IPS-11a (cell line): ENCODE results near the gene BPIFA2.
"Not testable (repeated sequence)": the region's sequence is repeated elsewhere in the genome, so short reads cannot be mapped to it uniquely, and the experiment has no call there.

Experiments
- H3K4me3 ChIP-seq: one replicate; pipeline ENCODE4 v1.5.1; 2013; ENCODE audit warnings: low read depth, low read length, control low read depth

BPIFA2 gene

DNA sequence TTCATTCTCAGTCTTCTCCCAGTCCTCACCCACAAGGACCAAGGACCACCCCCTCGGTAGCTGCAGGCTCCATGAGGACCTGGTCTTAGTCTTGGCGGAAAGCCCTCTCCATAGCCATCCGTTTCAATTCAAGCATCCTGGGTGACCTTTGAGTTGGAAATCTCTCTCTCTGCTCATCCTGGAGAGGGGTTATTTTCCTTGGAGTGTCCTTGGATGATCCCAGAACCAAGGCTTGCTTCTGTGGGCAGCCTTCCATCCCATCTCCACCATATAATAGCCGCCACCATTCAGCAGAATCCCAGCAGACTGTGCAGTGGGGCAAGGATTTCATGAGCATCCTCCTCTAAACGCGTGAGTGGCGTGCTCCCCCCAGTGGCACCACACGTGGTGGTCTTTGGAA, at the start of gene BPIFA2:
Gene BPIFA2, plus strand, starts transcription at position 301 of the 400 bp plus-strand sequence. CDS start 987 bp downstream, outside the sequence.
- no peak within 1 kb of the TSS for H3K4me3 ChIP-seq

GRCh38 chr20:33119725-33120720, 47.9 kb upstream of the BPIFA2 start:
- H3K4me3 ChIP-seq, result no peak overlapping the region

DNA sequence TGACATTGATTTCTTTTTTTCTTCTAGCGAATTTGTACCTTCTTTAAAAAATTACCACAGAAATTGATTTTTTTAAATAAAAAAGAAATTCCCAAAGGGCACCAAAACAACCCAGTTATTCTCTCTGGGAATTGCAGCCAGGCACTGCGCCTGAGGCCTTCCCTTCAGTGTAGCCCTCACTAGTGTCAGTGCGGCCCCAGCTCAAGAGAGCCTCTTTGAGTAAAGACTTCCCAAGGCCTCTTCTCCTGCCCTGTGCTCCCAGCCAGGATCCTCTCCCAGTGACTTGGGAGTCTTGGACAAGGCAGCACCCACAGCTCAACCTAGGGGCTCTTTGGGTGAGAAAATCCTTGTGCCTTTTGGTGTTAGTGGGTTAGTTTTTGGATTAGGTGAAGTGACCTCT, 47.0 kb upstream of the BPIFA2 start:
- H3K4me3 ChIP-seq, result no peak overlapping the region

GRCh38 chr20:33122297-33122696, 45.7 kb upstream of the BPIFA2 start:
- H3K4me3 ChIP-seq, result not testable (repeated sequence)

GRCh38 chr20:33124261-33124660, 43.7 kb upstream of the BPIFA2 start:
- no peak overlapping the region for H3K4me3 ChIP-seq

DNA sequence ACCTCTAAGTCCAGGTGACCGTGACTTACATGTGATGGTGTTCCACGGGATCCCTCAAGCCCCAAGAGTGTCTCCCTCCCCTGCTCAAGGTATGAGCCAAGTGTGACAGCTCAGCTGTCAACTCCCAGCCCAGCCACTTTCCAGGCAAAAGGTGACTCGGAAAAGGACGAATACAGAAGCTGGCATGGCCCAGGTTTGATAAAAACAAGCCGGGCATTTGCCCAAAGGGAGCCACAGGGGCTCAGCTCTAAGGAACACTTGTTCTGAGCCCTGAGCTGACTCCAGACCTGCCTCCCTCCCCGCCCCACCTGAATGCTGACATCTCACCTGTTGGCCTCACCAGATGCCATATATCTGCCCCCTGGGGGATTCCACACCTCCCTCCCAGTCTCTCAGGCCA, 43.0 kb upstream of the BPIFA2 start:
- no peak overlapping the region for H3K4me3 ChIP-seq

GRCh38 chr20:33125983-33126382, 42.0 kb upstream of the BPIFA2 start:
- no peak overlapping the region for H3K4me3 ChIP-seq

DNA sequence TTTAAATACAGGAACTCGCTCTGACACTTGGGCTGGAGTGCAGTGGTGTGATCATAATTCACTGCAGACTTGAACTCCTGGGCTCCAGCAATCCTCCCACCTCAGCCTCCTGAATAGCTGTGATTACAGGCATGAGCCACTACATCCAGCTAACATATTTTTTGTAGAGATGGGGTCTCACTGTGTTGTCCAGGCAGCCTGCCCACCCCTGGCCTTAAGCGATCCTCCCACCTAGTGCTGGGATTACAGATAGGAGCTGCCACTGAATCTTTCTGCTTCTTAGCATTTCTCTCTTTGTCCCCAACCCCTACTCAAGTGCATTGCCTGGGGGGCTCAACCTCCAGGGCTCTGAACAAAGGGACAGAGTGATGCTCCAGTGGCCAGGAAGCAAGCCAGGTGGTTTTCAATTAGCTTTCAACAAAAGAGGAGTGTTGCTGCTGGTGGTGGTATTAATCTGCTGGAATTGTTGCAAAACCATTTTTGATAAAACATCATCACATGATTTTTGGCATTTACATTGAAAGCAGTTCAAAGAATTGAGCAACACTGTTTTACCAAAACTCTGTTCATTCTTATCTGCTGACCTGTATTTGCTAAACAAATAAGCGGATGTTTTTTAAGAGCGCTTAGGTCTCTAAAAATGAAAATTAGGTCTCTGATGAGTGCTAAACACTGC, 40.4 kb upstream of the BPIFA2 start:
- H3K4me3 ChIP-seq, result no peak overlapping the region

- no peak overlapping the region for H3K4me3 ChIP-seq
These were observed 37.3 kb upstream of the BPIFA2 start for GRCh38 chr20:33130568-33131061.

GRCh38 chr20:33131949-33132473, 35.9 kb upstream of the BPIFA2 start:
- no peak overlapping the region for H3K4me3 ChIP-seq

DNA sequence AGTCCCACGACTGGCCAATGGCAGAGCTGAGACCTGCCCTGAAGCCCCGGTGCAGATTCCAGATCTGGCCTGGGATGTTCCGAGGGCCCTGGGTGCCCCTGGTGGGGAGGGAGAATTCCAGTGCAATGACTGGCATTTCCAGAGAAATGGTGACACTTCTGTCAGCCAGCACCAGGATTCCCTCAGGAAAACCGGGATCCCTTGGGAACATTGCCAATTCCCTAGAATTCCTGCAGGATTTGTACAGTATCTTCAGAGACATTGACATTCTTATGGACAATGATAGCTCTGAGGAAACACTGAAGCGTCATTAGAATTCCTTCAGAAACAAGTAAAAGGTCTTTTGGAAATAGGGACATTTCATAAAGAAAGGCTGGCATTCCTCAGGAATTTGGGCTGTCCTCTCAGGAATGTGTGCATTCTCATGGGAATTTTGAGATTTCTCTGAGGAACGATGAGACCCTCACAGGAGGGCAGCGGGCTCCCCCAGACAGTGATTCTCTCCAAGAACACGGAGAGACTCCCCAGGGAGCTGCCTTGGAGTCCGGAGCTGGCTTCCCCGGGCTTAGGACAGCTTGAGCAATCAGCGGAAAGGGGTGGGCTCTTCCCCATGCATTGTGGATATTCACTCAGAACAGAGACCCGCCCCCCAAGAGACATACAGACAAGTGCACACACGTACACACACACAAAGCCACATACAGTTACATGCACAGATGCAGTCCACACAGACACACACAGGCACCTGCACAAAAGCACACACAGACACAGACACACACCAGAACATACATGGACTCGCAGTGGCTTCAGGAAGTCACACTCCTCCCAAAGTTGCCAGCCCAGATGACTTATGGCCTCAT, 35.2 kb upstream of the BPIFA2 start:
- H3K4me3 ChIP-seq, result no peak overlapping the region

DNA sequence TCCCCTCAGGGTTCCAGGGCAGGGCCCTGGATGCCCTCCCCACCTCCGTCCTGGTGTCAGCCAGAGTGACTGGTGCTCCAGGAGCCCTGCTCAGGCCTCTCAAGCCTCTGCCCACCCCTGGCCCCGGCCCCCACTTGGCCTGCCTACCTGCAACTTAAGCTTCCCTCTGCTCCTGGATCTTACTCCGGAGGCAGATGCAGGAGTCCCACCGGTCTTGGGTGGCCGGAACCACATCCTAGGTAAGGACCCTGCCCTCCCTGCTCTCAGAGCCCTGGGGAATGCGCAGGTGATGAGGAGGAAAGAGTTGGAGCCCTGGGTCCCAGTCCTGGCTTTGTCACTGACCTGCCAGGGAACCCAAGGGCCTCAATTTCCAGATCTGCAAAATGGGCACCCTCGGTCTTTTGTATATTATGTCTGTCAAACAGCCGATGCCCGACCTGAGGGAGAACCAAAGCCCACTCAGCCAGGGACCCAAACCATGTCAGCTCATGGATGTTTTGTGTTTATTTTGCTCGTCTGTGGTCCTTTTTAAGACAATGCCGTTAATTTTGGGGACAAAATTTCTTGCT, 34.5 kb upstream of the BPIFA2 start:
- H3K4me3 ChIP-seq, result no peak overlapping the region

DNA sequence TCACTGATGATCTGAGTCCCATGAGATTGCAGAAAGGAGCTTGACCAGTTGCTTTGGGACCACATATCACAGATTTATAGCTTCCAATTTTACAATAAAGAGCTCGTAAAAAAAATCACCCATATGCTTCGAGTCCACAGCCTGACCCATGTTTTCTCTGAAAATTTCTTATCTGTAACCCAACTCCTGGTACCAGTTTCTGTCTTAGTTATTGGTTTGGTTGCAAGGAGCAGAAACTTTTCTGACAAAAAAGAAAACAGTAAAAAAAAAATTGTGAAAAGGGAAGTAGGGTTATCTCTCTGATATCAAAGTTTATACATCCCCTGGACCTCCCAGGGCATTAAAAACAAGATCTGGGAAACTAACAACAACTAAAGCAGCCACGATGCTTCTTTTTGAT, 30.8 kb upstream of the BPIFA2 start:
- no peak overlapping the region for H3K4me3 ChIP-seq

DNA sequence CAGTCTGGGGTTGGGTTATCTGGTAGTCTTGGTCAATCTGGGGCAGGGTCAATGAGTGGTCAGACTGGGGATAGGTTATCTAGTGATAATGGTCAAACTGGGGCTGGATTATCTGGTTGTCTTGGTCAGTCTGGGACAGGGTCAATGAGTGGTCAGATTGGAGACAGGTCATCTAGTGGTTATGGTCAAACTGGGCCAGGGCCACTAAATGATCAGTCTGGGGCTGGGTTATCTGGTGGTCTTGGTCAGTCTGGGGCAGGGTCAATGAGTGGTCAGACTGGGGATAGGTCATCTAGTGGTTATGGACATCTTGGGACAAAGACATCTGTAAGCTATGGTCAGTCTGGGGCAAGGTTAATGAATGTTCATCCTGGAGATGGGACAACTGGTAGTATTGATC, 28.5 kb upstream of the BPIFA2 start:
- no peak overlapping the region for H3K4me3 ChIP-seq

DNA sequence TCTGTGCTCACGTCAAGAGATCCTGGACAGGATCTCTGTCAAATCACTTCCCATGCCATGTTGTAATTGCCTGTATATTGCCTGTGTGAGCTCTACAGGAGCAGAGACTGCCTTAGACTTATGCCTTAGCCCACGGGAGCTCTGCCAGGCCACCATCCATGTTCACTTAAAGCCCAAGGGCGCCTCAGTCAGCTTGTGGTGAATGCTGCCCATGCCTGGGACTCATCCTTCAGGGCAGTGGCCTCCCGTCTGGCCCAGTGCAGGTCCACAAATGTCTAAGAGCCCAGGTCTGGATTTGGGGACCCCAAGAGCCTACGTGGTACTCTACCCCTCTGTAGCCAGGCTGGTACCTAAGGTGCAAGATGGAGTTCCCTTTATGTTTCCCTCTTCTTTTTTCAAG, 22.4 kb upstream of the BPIFA2 start:
- H3K4me3 ChIP-seq, result no peak overlapping the region

DNA sequence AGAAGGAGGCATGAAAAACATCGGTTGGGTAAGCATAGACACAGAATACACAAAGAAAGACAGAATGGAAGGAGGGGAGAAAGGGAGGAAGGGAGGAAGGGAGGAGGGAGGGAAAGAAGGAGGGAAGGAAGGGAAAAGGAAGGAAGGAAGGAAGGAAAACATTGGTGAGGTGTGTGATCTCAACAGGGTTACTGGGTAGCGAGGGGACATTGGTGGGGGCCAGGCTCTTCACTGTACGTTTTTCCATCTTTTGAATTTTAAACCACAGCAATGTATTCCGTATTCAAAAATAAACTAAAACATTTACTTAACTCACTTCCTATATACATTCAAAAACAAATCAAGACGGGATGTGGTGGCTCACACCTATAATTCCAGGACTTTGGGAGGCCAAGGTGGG, 20.7 kb upstream of the BPIFA2 start:
- H3K4me3 ChIP-seq, result no peak overlapping the region

GRCh38 chr20:33148040-33148439, 19.9 kb upstream of the BPIFA2 start:
- no peak overlapping the region for H3K4me3 ChIP-seq

- no peak overlapping the region for H3K4me3 ChIP-seq
These were observed 13.7 kb upstream of the BPIFA2 start for GRCh38 chr20:33154252-33154651.

DNA sequence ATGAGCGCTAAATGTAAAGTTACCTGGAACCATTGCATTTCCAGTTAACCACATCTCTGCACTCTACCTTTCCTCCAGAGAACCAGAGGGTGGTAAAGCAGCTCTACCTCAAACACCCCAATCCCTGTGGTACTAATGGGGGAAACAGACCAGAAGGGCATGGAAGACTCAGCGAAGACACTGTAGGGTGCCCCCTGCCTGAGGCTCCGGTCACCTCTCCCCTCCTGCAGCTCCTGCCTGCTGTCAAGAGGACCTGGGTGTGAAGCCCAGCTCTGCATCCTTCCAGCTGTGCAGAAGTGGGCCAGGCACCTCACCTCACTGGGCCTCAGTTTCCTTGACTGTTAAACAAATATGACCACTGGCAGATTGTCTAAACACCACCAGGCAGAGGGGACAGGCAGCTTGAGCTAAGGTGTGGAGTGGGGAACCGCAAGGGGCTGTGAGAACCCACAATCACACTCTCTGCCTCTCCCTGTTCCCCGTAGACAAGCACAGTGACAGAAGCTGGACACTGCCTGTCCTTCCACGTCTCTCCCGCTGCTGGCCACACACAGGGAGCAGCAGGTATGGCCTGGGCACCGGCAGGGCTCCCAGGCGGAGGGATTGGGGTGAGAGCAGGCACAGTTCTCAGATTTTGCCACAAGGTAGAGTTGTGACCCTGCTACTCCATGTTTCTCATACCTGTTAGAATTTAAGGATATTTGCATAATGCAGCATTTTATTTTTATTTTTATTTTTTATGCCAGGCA, 9.1 kb upstream of the BPIFA2 start:
- no peak overlapping the region for H3K4me3 ChIP-seq

DNA sequence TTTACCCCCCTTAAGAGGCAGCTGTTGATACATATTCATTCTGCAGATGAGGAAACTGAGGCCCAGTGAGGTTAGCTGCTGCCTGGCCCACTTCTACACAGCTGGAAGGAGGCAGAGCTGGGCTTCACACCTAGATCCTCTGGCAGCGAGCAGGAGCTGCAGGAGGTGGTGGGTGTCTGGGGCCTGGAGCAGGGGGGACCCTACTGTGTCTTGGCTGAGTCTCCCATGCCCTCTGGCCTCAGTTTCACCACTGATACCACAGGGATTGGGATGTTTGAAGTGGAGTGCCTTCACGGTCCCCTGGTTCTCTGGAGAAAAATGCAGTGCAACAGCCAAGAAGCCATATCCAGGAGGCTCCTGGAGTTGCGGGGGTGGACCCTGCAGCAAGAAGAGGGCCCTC, 8.2 kb upstream of the BPIFA2 start:
- no peak overlapping the region for H3K4me3 ChIP-seq
